GM18511 (cell line): ENCODE measurements around the gene CIROP.

ENCODE experiments used
- ATAC-seq: cut with Tn5 transposase; IDR thresholded peaks from one replicate; pipeline ENCODE4 v1.9.1; 2021; ENCODE audit warnings: mild to moderate bottlenecking, moderate library complexity; ENCODE audit not compliant: unreplicated experiment

CIROP gene

GRCh38 chr14:23093991-23094665 is 10.7 kb downstream of the CIROP start:
- no peak for ATAC-seq

DNA sequence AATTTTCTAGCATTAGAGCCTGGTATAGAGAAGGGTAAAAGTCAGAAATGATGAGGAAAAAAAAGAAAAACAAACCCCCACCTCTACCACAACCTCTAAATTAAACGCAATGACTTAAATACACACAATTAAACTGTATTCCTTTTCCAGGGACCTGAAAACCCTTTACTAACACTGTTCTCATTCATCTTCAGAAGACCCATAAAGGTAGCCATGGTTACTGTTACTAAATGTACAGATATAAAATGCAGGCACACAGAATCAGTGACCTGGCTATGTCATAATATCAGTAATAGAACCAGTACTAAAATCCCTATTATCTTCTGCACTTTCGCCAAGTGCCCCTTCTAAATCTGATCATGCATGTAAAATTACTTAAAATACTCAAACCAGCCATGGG is 11.3 kb downstream of the CIROP start:
- ATAC-seq, result no peak

GRCh38 chr14:23093104-23093503 is 11.7 kb downstream of the CIROP start:
- ATAC-seq, result no peak

GRCh38 chr14:23091294-23092225 is 13.2 kb downstream of the CIROP start:
- no peak for ATAC-seq

- ATAC-seq, result no peak
Measured at GRCh38 chr14:23090254-23090636, 14.5 kb downstream of the CIROP start.

DNA sequence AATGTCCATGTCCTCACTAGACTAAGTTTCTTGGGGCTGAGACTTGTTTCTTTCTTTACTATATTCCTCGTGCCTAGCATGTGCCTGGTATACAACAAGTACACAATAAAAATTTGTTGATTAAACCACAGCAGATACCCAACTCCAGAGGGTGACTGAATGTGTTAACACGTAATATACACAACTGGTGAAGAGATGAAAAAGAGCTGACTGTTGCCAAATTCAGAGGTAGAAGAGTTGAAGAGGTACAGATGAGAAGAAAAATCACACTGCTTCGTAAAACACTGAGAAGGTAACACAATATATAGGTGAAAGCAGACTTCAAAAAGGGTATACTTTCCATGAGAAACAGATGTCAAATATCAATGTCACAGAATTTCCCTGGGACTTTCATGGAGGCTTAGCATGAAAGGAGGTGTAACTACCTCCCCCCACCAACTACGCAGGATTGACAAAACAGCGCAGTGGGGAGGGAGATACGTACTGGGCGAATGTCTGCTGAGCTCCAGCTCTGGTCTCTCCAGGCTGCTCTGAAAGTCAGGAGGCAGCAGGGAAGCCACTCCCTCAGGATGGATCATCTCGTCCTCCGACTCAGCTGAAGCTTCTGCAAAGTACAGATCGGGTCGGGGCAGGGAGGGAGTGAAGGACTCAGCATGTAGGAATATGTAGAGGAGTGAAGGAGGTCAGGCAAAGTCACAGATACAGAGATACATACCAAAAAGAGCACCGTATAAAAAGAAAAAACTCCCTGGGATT is 15.1 kb downstream of the CIROP start:
- no peak for ATAC-seq

DNA sequence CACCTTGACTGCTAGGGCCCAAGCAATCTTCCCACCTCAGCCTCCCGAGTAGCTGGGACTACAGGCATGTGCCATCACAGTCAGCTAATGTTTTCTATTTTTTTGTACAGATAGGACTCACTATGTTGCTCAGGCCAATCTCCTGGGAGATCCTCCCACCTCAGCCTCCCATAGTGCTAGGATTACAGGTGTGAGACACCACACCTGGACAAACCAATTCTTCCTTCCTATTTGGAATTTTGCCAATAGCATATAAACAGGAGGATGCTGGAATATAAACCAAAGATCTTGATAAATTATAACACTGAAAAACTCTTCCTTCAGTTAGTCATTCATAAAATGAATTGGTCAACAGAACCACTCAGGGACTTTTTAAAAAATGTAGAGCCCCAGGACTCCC is 18.2 kb downstream of the CIROP start:
- ATAC-seq, result no peak

DNA sequence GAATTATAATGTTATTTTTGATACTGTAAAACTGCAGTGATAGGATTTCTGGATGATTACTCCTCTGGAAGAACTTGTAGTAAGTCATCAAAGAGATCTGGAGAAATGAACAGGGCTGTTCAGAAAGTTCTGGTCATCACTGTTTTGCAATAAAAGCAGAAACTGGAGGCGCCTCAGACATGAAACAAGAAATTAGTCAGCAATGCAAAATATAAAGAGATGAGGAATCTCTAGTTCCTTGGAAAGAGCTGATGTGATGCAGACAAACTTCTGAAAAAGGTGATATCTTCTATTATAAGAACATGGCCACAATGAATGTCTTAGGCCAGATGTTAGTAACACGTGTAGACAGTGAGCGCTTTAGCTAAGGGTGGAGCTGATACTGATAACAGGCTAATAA is 19.3 kb downstream of the CIROP start:
- ATAC-seq, result no peak

DNA sequence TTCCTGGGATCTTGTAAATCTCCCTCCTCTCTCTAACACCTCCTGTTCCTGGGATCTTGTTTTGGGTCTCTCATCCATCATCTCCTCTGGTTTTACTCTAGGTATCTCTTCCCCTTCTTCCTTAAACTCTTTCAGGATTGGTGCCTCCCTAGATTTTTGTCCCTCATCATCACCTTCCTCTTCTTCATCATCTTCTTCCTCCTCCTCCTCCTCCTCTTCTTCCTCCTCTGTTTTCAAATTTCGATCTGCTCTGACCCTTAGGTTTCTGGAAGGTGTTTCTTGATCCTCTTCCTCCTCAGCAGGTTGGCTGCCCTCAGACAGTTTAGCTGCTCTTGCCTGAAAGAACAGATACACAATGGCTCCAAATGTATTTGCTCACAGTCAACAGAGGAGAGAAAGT is 24.3 kb downstream of the CIROP start:
- ATAC-seq, result no peak

DNA sequence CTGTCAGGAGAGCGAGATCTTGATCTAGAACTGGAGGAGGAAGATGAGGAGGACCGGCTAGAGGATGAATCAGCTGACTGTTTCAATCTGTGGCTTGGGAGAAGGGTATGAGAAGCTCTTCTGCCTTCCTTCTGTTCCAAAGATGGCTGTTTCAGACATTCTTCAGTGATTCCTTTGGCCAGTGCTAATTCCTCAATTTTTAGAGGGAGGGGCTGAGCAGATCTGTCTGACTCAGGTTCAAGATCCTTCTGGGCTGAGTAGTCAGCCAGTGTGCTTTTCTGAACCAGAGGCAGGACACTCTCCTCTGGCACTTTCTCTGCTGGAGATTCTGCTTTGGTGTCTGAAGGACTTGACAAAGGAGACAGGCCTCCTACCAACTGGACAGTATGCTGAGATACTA is 25.1 kb downstream of the CIROP start:
- no peak for ATAC-seq

DNA sequence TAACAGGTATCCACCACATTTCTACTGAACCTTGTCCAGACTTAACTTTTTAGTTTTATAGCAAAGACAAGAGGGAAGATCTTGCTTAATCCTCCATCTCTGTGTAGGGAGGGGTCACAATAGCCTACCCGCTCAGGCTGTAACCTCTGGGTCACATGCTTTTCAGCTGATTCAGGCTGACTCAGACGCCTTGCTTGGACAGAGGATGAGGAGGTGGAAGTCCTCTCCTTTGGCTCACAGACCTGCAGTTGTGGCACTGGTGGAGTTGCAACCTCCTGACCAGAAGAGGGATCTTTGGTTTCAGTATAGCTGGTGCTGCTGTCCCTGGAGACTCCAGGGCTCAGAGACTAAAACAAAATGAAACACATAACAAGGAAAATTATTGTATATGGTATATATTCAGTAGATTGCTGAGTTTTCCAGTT is 26.1 kb downstream of the CIROP start:
- ATAC-seq, result no peak

GRCh38 chr14:23077962-23078361 is 26.8 kb downstream of the CIROP start:
- no peak for ATAC-seq

DNA sequence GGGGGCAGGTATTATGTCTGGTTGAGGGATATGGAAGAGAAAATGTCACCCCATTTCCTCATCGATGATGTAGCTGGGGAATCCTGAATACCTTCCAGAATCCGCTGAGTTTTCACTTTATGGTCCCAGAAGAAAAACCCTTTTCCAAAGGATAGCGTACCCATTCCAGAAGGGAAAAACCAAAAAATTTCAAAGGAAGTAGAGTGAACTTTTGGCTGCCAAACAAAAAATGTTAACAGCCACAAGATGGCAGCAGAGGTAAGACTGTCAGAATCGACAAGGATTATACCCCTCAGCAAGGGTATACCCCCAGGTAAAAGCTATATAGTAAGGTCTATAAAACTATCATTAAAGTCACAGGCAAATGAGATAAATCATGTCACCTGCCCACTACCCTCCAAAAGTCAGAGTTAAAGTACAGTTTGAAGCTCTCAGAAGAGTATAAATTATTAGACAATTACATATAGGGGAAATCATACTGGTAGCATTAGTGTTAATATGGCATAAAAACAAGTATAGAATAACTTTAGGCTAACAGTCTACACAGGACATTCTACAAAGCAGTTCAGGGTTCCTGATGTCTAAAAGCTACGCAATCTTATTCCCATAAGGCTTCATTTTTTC is 27.9 kb downstream of the CIROP start:
- ATAC-seq, result peak; percentile 44

DNA sequence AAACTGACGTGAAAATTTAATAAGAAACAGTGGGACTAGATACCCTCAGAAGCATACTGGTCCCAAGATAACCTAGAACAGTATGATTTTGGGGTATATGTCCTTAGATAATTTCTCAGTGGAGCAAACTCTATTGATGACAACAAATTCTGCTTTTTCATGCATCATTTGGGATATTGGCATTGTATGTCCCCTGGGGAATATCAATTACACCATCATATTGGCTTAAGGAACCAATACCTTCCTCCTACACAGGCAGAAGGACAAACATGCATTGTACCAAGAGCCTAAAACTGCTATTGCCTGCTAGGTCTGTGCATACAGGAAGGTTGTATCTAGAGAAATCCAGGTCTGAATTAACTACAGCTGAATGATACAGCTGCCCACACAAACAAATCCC is 29.9 kb downstream of the CIROP start:
- no peak for ATAC-seq

DNA sequence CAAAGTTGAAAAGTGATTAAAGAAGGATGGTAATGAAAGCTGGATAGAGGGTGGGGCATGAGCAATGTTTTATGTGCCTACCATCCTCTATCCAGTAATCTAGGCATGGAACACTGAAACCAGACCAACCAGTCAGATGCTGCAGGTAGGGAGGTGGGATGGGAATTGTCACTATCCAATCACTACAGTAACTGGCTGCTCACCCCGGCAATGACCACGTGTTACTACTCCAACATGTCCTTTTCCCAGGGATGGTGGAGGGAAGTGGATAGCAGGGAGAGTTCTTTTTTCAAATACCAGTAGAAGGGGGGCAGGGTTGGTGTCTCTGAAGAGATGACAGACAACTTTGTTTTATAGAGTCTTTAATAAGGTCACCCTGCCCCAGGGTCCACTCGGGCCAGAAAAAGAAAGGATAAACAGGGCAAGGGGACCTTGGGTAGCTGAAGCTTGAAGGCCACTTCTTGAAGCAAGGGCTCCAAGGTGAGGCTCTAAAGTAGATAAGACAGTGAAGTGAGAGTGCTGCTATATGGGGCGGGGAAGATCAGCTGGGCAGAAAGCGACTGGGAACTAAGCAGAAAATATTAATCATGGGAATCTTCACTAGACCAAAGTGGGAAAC is 32.8 kb downstream of the CIROP start:
- no peak for ATAC-seq

DNA sequence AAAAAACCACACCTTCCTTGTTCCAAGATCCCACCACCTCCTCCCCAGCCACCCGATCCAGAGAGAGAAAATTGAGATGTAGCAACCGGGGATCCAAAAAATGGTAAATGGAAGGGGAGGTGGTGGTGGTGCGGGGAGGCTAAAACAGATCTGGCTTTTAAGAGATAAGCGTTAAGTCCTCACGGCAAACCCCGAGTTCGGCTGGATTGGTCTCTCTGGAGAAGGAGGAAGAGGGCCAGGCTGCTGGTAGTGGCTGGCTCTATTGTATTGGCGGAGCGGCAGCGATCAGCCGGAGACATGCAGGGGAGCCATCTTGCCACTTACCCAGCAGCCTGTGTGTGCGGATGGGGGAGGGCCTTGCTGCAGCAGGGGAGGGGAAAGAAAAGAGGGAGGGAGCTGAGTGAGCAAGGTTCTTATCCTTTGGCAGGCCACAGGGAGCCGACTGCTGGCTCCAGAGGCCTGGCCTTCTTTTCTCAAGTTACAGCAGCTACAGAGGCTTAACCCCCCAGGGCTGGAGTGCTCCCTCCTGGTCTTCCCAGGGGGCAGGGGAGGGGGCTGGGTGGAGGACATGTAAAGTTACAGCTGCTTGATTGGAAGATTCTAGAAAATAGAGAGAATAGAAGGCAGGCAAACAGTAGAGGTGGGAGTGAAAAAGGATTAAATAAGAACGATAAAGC is 33.4 kb downstream of the CIROP start:
- peak; percentile 88 for ATAC-seq

DNA sequence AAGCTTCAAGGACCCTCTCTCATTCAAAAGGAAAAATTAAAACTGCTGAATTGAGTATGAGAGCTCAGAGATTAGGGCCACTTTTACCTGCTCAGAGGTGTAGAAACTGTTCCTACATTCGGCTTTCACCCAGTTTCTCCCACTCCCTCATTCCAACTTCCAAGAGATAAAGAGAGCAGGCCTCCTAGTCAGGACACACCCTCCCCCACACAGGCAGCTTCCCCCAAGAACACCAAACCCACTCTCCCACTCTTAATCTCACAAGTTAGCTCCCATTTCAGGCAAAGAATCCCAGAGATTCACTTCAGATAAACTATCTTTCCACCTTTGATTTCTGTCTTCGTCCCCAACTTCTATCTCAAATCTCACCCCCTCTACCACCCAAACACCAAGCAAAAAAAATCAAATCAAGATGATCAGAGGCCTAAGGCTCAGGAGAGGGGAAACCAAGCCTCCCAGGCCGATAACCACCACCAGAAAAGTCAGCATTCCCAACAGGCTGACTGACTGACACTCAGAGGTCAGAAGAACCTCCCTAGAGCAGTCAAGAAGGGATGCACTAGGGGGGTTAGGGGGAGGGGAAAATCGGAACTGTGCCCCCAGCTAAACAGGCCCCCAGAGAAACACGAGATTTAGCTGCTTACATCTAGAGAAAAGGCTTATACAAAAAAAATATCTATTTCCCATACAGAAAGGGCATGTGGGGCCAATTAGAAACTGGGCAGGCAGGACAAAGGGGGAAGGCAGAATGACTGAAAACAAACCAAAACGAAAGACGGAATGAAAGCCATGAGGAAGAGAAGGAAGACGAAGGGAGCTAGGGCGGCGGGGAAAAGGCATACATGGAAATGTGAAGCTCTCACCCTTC is 34.3 kb downstream of the CIROP start:
- no peak for ATAC-seq

DNA sequence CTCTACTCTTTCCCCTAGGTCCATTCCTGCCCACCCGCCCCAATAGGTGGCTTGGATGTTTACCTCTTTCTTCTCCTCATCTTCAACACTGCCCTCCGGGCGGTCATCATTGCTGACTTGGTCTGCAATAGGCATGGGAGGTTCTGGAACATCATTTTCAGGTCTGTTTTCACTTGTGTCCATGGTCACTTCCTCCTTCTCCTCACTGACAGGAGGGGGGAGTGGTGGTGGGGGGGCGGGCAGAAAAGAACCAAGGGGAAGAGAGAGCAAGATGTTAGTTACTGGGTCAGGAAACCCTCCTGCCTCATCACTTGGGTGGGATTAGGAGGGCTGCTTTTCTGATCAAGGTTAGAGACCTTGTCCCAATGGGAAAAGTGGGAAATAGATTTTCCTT is 35.4 kb downstream of the CIROP start:
- ATAC-seq, result no peak

- peak; percentile 75 for ATAC-seq
Measured at GRCh38 chr14:23068789-23069412, 35.9 kb downstream of the CIROP start.
